Progenitor cell of endocrine pancreas (in vitro differentiated cells): ENCODE results near the gene PPM1K. TPM values are rescaled to one million over a fixed set of nuclear protein-coding genes. Genes with fewer than 3 reads are reported as not detected.

ENCODE experiments used
- DNase-seq: peaks from one replicate; pipeline ENCODE4 v3.0.0; 2021; ENCODE audit warnings: low spot score; ENCODE audit not compliant: unreplicated experiment
- H3K27ac Mint-ChIP-seq: 2 replicates; pipeline ENCODE4 v1.8.0; 2021; ENCODE audit warnings: mild to moderate bottlenecking, moderate library complexity, mixed read lengths
- H3K27me3 Mint-ChIP-seq: 2 replicates; pipeline ENCODE4 v1.8.0; 2021; ENCODE audit warnings: mixed read lengths
- H3K36me3 Mint-ChIP-seq: 2 replicates; pipeline ENCODE4 v1.8.0; 2022; ENCODE audit warnings: mixed read lengths; ENCODE audit not compliant: insufficient read depth
- H3K4me1 Mint-ChIP-seq: 2 replicates; pipeline ENCODE4 v1.8.0; 2021; ENCODE audit warnings: low read depth, mixed read lengths
- H3K4me3 Mint-ChIP-seq: 2 replicates; pipeline ENCODE4 v1.8.0; 2021; ENCODE audit warnings: low read depth, mild to moderate bottlenecking, moderate library complexity, mixed read lengths
- H3K9me3 Mint-ChIP-seq: 2 replicates; pipeline ENCODE4 v1.8.0; 2021; ENCODE audit warnings: low read depth, mixed read lengths
- CTCF ChIP-seq: fragments of 200-600 bp; sonication (generic); IDR thresholded peaks from one replicate; pipeline ENCODE4 v1.5.0; 2021; ENCODE audit warnings: antibody characterized with exemption, mild to moderate bottlenecking; ENCODE audit not compliant: unreplicated experiment
- total RNA-seq: library from RNA; stranded (reverse); gene quantifications from 2 replicates; pipeline ENCODE4 v1.2.1, GENCODE V29; 2021

The PPM1K gene
- total RNA-seq, 1 donor from 2014 or later: 19.6 TPM

DNA sequence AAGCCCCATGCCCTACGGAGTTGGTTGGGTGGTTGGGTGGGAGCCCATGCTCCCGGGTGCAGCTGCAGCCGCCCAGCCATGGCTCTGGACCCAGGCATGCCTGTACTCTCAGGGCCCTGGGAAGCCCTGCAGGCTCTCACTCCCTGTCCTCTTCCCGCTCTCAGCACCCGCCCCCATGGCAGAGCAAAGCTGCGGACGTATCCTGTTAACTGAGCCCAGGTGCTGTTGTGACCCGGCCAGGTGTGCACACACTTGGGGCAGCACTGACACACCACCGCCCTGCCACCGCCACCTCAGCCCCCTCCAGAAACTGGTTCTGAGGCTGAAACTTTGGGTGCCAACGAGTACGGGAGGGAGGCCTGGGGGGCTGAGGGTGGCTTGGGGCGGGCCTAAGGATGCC lies 40.3 kb downstream of the PPM1K start:
- H3K4me3 Mint-ChIP-seq: no peak overlapping the region

DNA sequence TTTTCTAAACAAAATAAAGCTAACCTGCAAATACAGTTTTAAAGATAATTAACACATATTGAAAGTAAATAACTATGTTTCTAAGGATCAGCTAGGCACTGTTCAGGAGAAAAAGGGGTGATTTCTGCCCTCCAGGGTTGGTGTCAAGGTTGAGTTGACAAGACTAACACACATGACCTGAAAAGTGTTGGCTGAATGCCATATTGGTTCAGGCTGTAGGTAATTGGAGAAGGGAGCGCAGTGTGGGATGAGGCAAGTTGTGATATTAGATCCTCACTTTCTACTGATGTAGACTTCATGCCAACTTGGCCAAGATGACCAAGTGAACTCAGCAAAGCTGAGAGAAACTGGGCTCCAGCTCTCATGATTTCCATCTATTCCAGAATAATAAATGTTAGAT lies 42.2 kb downstream of the PPM1K start:
- no peaks in the 10 kb centered on the region for H3K36me3 Mint-ChIP-seq
- DNase-seq: no peak
- H3K4me3 Mint-ChIP-seq: no peak overlapping the region
- H3K27me3 Mint-ChIP-seq: no peaks in the 10 kb centered on the region
- peak overlapping the region; percentile 67 for H3K27ac Mint-ChIP-seq
- peaks cover 4% of the 10 kb centered on the region for H3K9me3 Mint-ChIP-seq
- H3K4me1 Mint-ChIP-seq: peaks cover under 1% of the 10 kb centered on the region
- TF ChIP-seq CTCF: no peak

More for the DNA sequence above, 40.3 kb downstream of the PPM1K start:
- H3K27ac Mint-ChIP-seq: no peak overlapping the region
- no peak for DNase-seq
- no peaks in the 10 kb centered on the region for H3K36me3 Mint-ChIP-seq
- H3K4me1 Mint-ChIP-seq: peaks cover 1% of the 10 kb centered on the region
- H3K9me3 Mint-ChIP-seq: no peaks in the 10 kb centered on the region
- no peaks in the 10 kb centered on the region for H3K27me3 Mint-ChIP-seq
- no peak for TF ChIP-seq CTCF

DNA sequence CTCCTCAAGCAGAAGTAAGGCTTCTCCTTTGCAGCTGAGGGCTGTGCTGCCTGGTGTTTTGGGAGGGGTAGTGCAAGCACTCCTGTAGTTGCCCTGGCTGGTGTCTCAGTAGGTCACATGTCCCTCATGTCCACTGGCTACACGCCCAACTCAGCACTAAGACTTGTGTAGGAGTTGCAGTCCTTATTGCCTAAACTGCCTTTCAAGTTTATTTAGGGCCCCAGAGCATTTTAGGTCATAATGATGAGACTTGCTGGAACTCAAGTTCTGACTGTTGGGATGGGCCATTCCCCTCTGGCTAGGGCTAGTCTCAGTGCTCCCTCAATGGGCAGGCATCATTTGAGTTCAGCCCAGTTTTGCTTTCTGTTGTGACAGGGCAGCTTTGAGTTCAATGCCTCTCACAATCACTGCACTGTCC lies 44.1 kb downstream of the PPM1K start:
- Mint-ChIP-seq H3K36me3 (no peaks in the 10 kb centered on the region), H3K27ac (no peak overlapping the region), H3K27me3 (no peaks in the 10 kb centered on the region), H3K9me3 (peaks cover 12% of the 10 kb centered on the region), H3K4me1 (no peaks in the 10 kb centered on the region), H3K4me3 (no peak overlapping the region)
- TF ChIP-seq CTCF: no peak
- DNase-seq: no peak

- DNase-seq: no peak
- no peak for TF ChIP-seq CTCF
- H3K27ac Mint-ChIP-seq: no peak overlapping the region
- no peaks in the 10 kb centered on the region for H3K4me1 Mint-ChIP-seq
- H3K4me3 Mint-ChIP-seq: no peak overlapping the region
- H3K36me3 Mint-ChIP-seq: peaks cover 1% of the 10 kb centered on the region
- H3K9me3 Mint-ChIP-seq: peaks cover 16% of the 10 kb centered on the region
- H3K27me3 Mint-ChIP-seq: no peaks in the 10 kb centered on the region
Measured at GRCh38 chr4:88230969-88231771, 53.2 kb downstream of the PPM1K start.

DNA sequence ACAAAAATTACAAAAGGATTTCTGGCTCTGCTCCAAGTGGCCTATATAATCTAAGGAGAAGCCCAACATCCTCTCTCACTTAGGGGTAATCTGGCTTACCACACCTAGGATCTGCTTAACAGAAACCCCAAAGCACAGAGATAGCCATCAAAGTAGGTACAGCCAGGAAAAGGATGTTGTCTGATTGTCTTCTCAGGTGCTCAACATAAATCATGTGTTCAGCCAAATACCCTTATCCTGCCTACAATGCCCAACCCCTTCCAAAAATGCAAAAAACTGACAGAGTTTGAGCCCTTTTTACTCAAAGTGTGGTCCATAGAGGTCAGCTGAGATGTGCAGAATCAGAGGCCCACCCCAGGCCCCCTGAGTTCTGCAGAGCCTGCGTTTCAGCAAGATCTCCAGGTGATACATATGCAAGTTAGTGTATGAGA lies 53.9 kb downstream of the PPM1K start:
- Mint-ChIP-seq H3K27me3 (no peaks in the 10 kb centered on the region), H3K4me1 (no peaks in the 10 kb centered on the region), H3K27ac (no peak overlapping the region), H3K9me3 (peaks cover 16% of the 10 kb centered on the region), H3K4me3 (no peak overlapping the region), H3K36me3 (peaks cover 1% of the 10 kb centered on the region)
- TF ChIP-seq CTCF: no peak
- no peak for DNase-seq
